GM18867 (cell line): ENCODE data around the gene HOXA9.
A peak's percentile ranks its signal among the peaks of the same experiment; 100 is the strongest.

Experiments used
- ATAC-seq: cut with Tn5 transposase; IDR thresholded peaks from one replicate; pipeline ENCODE4 v1.9.1; 2021; ENCODE audit warnings: mild to moderate bottlenecking, moderate library complexity; ENCODE audit not compliant: unreplicated experiment

The HOXA9 gene

DNA sequence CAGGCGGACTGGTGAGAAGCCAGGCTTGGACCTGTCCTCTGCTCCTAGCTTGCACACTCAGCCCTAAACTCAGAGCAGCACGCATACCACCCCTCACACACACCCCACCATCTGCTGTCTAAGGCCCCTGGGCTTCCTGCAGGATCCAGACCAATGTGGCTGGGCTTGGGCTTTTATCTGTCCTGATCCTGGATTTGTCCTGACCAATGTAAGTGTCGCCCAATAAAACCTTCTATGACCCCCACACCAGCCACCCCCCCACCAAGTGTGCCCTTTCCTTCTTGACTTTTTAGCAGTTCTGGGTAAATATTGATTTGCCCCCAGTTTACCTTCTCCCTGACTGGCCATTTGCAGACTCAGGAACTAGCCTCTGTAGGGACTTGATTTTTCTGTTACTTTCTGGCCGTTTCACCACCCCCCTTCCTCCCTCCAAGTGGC, 36.3 kb upstream of the HOXA9 start:
- ATAC-seq, result no peak

- ATAC-seq, result no peak
Observed at GRCh38 chr7:27200761-27201579, 35.6 kb upstream of the HOXA9 start.

DNA sequence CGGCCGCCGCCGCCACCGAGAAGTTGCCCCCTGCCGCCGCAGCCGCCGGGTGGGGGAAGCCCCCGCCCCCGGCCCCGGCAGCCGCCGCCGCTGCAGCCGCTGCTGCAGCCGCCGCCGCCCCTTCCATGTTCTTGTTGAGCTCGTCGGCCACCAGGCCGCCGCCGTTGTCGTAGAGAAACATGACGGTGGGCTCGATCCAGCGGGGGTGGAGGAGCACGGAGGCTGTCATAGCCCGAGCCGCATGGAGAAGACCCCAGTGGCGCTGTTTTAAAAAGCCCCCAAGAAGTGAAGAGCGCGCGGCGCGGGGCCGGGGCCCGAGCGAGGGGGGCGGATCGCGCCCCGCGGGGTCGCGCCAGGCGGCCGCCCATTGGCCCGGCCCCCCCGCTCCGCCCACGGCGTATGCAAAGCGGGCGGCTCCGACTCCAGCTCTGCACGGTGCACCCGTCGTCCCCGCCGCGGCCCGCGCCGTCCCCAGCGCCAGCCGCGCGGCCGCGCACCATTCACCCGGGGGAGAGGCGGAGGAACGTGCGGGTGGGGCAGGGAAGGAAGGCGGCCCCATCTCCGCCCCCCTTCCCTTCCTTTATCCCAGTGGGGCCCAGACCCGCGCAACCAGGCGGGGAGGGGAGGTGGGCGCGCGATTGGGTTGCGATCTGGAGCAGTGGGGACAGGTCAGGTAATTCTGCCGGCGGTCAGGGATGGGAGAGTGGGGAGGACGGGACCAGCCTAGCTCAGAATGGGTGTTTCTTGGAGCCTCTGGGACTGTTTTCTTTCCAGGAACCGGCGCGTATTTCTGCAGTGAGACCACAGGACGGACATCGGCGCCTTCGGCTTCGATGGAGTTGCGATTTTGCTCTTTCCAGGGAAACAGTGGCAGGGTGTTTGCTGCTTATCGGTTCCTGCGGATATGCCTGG, 34.8 kb upstream of the HOXA9 start, which contains the start of gene HOXA13:
Gene HOXA13 (minus strand): TSS at position 243 of the 912 bp plus-strand sequence. CDS start 14 bp downstream, at position 229.
- ATAC-seq, result peak; percentile 79

- ATAC-seq, result peak; percentile 13
Observed at GRCh38 chr7:27198871-27199801, 33.8 kb upstream of the HOXA9 start.

GRCh38 chr7:27198138-27198841, 33.0 kb upstream of the HOXA9 start:
- no peak for ATAC-seq

GRCh38 chr7:27197137-27198042, 32.1 kb upstream of the HOXA9 start:
- ATAC-seq, result no peak

GRCh38 chr7:27196287-27196767, 31.0 kb upstream of the HOXA9 start:
- ATAC-seq, result no peak

- no peak for ATAC-seq
Observed at GRCh38 chr7:27194686-27195379, 29.5 kb upstream of the HOXA9 start.

DNA sequence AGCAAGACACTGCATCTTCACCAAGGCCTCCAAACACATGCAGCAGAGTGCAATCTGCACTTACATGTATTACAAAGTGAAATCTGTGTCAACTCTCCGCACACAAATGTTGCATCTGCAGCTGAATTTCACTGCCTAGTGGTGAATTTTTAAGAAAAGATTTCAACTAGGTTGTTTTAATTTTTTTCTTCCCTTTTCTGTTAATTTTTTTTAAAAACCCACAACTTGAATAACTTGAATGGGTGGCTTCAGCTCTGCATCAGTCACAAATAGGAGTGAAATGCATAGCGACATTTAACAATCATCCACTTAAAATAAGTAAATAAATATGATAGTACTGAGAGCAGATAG, 28.6 kb upstream of the HOXA9 start:
- no peak for ATAC-seq

- ATAC-seq, result no peak
Observed at GRCh38 chr7:27193335-27194001, 28.1 kb upstream of the HOXA9 start.

DNA sequence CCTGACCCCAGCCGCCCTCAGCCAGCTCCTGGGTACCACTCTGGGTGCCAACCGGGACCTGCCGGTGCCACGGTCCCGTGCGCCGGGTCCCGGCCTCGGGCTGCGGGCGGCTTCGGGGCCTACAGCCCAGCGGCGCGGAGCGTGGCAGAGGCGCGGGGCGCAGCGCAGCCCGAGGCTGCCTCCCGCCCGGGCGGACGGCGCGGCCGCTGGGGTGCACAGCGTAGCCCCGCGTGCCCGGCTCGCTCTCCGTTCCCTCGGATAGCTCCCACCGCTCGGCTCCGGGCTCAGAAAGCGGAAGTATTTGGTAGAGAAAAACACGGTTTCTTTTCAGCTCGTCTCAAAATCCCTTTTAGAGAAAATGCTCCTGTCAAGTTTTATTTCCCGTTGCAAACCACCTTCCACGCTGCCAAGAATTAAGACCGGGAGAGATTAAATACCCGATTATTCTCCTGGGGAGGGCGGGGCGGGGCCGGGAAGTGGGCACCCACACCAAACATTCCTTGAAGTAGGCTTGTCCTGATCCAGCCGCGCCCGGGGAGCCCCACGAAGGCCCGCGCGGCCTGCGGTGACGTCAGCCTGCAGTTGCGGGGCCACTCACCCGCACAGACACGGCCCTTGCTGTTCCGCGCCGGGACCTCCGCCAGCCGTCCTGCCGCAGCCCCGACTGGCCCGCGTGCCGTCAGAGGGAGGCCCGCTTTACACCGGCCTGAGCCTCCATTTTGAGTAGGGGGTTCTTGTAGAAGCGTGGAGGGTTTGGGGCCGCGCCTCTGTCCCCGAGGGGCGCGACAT, 27.4 kb upstream of the HOXA9 start:
- ATAC-seq, result no peak

DNA sequence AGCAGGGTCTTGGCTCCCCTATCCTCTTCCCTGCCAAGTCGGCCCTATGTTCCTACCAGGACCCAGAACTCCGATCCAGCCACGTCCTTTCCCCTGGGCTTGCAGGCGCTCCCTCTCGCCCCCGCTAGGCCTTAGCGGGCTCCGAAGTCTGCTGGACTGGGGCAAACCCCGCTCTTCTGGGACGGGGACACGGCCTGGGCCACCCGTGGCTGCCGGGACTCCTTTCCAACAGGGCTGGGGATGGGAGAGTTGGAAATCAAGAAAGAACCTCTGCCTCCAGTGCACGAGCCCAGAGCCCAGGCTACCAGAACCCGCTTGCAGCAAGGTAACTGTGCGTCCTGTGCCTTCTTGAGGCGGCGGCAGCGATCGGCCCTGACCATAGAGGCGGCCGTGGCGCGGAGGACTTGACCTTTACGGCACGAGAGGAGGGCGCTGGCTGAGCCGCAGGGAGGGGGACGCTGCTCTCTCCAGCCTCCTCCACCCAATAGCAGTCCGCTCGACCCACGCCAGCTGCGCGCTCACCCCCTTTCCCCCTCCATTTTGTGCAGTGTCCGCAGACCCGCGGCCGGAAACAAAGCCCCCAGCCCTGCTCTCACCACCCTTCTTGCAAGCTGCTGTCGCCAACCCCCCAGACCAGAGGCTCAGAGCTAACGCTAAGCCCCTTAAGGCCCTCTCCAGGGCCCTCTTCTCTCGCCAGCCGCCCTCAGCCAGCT, 26.7 kb upstream of the HOXA9 start:
- ATAC-seq, result no peak

DNA sequence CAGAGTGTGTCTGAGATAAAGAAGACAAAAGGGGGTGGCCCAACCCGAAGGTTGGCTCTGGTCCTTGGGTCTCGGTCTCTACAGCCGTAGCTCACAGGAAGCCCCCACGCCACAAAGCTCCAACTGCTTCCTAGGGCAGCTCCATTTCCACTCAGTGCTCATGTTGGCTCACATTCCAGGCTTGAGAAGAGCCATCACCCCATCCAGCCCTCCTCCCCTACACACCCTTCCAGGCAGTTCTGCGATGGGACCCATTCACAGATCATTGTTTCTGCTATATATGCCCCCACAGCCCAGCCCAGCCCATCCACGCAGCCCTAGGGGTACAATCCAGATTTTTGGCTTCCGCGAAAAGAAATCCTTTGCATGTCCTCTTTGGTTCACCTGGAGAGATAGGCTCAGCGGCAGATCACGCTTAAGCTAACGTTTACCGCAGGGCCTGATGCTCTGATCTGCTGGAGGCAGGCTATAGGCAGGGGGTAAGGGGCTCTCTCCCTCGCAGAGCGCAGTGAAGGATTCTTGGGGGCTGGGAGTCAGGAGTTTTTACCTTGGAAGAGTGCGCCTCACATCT, 25.9 kb upstream of the HOXA9 start:
- no peak for ATAC-seq

DNA sequence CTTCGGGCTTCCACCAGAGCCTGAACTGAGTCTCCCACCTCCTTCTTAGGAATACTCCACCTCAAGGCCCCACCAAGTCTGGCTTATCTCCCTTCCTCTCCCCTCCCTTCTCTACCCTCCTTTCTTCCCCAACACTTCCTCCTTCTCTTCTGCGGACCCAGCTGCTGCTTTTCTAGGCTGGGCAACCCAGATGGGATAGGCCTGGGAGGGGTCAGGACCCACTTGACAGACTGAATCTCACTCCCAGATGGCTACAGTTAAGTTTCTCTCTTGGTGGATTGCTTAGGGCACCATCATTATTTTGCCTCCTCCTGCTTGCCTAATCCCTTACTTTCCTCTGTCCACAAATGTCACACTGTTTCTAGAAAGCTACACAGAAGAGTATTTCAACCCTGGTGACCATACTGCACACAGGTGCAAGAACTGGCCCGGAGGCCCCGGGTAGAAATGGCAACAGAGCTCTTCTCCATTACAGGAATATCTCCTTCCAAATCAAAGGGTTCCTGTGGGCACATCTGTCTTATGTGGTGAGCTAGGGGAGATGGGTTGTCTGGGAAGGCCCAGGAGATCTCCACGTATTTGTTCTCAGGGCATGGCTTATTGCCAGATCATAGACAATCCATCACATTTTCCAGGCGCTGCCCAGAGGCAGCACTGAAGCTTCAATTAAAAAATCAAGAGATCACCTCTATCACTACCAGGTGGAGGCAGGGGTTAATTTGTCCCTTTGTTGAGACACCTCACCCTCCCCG, 24.8 kb upstream of the HOXA9 start:
- no peak for ATAC-seq

- no peak for ATAC-seq
Observed at GRCh38 chr7:27189295-27189996, 24.1 kb upstream of the HOXA9 start.
